Thyroid gland (tissue), 4 donors: ENCODE data around the gene UHRF2. TPM values are rescaled to one million over a fixed set of nuclear protein-coding genes. Genes with fewer than 3 reads are reported as not detected.

Experiments used
- DNase-seq, 2 donors: peaks; one replicate each; pipeline ENCODE4 v3.0.0-alpha.2; 2019
- H3K27ac ChIP-seq, 3 donors: fragments of 200-600 bp; sonication (generic); 1 replicate in 2 of 3; 2 replicates in 1 of 3; pipeline ENCODE4 v1.5.1; 2016 to 2019; ENCODE audit warnings: mild to moderate bottlenecking in 1 of 3, moderate library complexity in 1 of 3
- H3K27me3 ChIP-seq: fragments of 200-600 bp; sonication (generic); one replicate; pipeline ENCODE4 v1.5.1; 2019
- H3K36me3 ChIP-seq, 2 donors: fragments of 200-600 bp; sonication (generic); one replicate each; pipeline ENCODE4 v1.5.1; 2016 to 2019
- H3K4me1 ChIP-seq, 2 donors: fragments of 200-600 bp; sonication (generic); one replicate each; pipeline ENCODE4 v1.5.1; 2017 to 2019
- H3K4me3 ChIP-seq, 3 donors: fragments of 200-600 bp; sonication (generic); replicated peaks in 1 of 3; 1 replicate in 2 of 3; 2 replicates in 1 of 3; pipeline ENCODE4 v1.5.1; 2016; ENCODE audit warnings: mild to moderate bottlenecking in 1 of 3
- H3K9me3 ChIP-seq: fragments of 200-600 bp; sonication (generic); one replicate; pipeline ENCODE4 v1.5.1; 2017
- CTCF ChIP-seq, 6 experiments: fragments of 200-600 bp in 3 of 6; fragments of 450-650 bp in 3 of 6; sonication (generic) in 3 of 6; IDR thresholded peaks; one replicate each; pipeline ENCODE4 v1.5.1; 2016 to 2019; ENCODE audit warnings: antibody characterized with exemption in 6 of 6, mild to moderate bottlenecking in 2 of 6, inconsistent platforms in 1 of 6, moderate library complexity in 1 of 6
- POLR2A ChIP-seq, 2 donors: fragments of 450-650 bp; IDR thresholded peaks; one replicate each; pipeline ENCODE4 v1.6.1; 2017; ENCODE audit warnings: antibody characterized with exemption in 2 of 2, mild to moderate bottlenecking in 2 of 2, moderate library complexity in 1 of 2
- WGBS, 2 donors: methylation state at CpG; one replicate each; pipeline ENCODE4 v1.1.5; 2017; 5-methylcytosine and 5-hydroxymethylcytosine counted together
- intact Hi-C: fragments of 100-400 bp; cut with DNase I; formaldehyde crosslinking; loops from one replicate; pipeline ENCODE4 v1.15.1; 2023
- small RNA-seq: library from RNA; depleted of rRNA; stranded (forward); fragments of <200 nt; gene quantifications from one replicate; pipeline ENCODE3, GENCODE V24; 2016
- total RNA-seq, 4 donors: library from RNA; depleted of rRNA; stranded (reverse); fragments of >200 nt; gene quantifications; one replicate each; pipeline ENCODE4 v1.2.3, GENCODE V29; 2016

Gene UHRF2
- total RNA-seq, 4 donors from 2014 or later = 44.4 to 103 (median 74.8) TPM

DNA sequence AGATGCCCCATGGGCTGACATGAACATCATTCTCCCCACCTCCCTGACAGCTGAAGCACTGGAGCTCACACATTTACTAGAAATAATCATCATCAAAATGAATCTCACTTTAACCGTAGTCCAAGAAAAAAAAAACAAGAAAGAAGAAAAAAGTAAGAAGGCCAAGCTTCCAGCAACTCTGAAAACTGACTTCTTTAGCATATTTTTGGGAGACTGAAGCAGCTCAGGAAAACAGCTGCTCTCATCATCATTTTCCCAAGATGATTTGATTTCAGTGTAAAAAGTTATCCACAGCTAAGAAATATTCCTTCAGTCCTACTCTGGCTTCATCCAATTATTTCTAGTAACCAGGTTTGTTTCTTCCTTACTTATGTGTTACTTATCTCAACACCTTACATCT is 140.9 kb downstream of the UHRF2 start:
- H3K27ac ChIP-seq = no peak overlapping the region
- no peaks in the 10 kb centered on the region for H3K27me3 ChIP-seq
- 89 to 91% methylated on average over 1 of the region's 1 CpG for WGBS, 2 donors
- no peaks in the 10 kb centered on the region for H3K36me3 ChIP-seq
- no peaks in the 10 kb centered on the region for H3K9me3 ChIP-seq
- H3K4me1 ChIP-seq = peaks cover 0 to 4% of the 10 kb centered on the region in 2 donors
- H3K4me3 ChIP-seq = no peak overlapping the region
- TF ChIP-seq POLR2A (IDR thresholded peaks at IDR 0.05) = no peak
- no peak for TF ChIP-seq CTCF (IDR thresholded peaks at IDR 0.05)
- intact Hi-C loops = no loop called here
- DNase-seq = no peak

Small RNA genes within 50 kb of the gene (small RNA-seq; reads per million reads assigned to genes)
- not detected for gene RN7SL25P

Other genes starting within 250 kb of the UHRF2 start
- 10 to 100 TPM; 15.7 to 33.9 (median 19.9) TPM for gene IL33, start 197.4 kb upstream of the UHRF2 start, total RNA-seq
- under 1 TPM in 2 of 4 donors, not detected in 2; 0.27 to 0.33 TPM for gene TPD52L3, start 84.8 kb upstream of the UHRF2 start, total RNA-seq
- 10 to 100 TPM in 2 of 4 donors, 1 to 10 TPM in 2; 1.7 to 15.1 (median 8.6) TPM for gene GLDC, start 232.5 kb downstream of the UHRF2 start, total RNA-seq